ENCODE data around the gene ANKRD16.
"Not testable (repeated sequence)": the region's sequence is repeated elsewhere in the genome, so short reads cannot be mapped to it uniquely, and the experiment has no call there.

ANKRD16 gene

DNA sequence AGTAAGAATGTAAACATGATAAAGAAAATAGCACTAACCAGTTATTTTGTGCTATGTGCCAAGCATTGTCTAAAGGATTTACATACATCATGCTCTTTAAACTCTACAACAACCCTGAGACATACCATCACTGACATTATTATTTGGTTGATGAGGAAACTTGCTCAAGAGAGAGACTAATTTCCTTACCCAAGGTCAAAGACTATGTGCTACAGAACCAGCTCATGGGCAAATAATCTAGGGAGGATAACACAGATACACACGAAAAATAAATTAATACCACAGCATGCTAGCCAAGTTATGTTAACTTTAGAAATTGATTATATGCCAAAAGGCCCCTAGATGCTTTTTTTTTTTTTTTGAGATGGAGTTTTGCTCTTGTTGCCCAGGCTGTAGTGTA, 2.7 kb downstream of the ANKRD16 start:
- Histone ChIP-seq H3K4me3 (replicated peaks; ENCODE audit: insufficient read depth, low read length) (no peak overlapping the region), H3K27ac (replicated peaks) (no peak overlapping the region), H3K27me3 (ENCODE audit: insufficient read depth, poor library complexity, severe bottlenecking) (no peaks in the 10 kb centered on the region)
- DNase-seq (ENCODE audit: low read depth in 1 of 2, low spot score in 1 of 2) = no peak
- no peak for TF ChIP-seq POLR2AphosphoS5 (IDR thresholded peaks at IDR 0.05; ENCODE audit: low read depth)
- TF ChIP-seq SPI1 (IDR thresholded peaks at IDR 0.05; ENCODE audit: borderline replicate concordance, low read depth) = no peak
- TF ChIP-seq, protein P1, sequence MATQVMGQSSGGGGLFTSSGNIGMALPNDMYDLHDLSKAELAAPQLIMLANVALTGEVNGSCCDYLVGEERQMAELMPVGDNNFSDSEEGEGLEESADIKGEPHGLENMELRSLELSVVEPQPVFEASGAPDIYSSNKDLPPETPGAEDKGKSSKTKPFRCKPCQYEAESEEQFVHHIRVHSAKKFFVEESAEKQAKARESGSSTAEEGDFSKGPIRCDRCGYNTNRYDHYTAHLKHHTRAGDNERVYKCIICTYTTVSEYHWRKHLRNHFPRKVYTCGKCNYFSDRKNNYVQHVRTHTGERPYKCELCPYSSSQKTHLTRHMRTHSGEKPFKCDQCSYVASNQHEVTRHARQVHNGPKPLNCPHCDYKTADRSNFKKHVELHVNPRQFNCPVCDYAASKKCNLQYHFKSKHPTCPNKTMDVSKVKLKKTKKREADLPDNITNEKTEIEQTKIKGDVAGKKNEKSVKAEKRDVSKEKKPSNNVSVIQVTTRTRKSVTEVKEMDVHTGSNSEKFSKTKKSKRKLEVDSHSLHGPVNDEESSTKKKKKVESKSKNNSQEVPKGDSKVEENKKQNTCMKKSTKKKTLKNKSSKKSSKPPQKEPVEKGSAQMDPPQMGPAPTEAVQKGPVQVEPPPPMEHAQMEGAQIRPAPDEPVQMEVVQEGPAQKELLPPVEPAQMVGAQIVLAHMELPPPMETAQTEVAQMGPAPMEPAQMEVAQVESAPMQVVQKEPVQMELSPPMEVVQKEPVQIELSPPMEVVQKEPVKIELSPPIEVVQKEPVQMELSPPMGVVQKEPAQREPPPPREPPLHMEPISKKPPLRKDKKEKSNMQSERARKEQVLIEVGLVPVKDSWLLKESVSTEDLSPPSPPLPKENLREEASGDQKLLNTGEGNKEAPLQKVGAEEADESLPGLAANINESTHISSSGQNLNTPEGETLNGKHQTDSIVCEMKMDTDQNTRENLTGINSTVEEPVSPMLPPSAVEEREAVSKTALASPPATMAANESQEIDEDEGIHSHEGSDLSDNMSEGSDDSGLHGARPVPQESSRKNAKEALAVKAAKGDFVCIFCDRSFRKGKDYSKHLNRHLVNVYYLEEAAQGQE (IDR thresholded peaks at IDR 0.05; ENCODE audit: insufficient replicate concordance, low read depth) = no peak
- no peak for TF ChIP-seq GABPA (IDR thresholded peaks at IDR 0.05; ENCODE audit: low read depth)
- TF ChIP-seq, protein P2, sequence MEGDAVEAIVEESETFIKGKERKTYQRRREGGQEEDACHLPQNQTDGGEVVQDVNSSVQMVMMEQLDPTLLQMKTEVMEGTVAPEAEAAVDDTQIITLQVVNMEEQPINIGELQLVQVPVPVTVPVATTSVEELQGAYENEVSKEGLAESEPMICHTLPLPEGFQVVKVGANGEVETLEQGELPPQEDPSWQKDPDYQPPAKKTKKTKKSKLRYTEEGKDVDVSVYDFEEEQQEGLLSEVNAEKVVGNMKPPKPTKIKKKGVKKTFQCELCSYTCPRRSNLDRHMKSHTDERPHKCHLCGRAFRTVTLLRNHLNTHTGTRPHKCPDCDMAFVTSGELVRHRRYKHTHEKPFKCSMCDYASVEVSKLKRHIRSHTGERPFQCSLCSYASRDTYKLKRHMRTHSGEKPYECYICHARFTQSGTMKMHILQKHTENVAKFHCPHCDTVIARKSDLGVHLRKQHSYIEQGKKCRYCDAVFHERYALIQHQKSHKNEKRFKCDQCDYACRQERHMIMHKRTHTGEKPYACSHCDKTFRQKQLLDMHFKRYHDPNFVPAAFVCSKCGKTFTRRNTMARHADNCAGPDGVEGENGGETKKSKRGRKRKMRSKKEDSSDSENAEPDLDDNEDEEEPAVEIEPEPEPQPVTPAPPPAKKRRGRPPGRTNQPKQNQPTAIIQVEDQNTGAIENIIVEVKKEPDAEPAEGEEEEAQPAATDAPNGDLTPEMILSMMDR (IDR thresholded peaks at IDR 0.05; ENCODE audit: insufficient read depth, low read length) = no peak

GRCh38 chr10:5885619-5886018, 4.1 kb downstream of the ANKRD16 start:
- Histone ChIP-seq H3K27me3 (ENCODE audit: insufficient read depth, poor library complexity, severe bottlenecking) (no peaks in the 10 kb centered on the region), H3K4me3 (replicated peaks; ENCODE audit: insufficient read depth, low read length) (no peak overlapping the region), H3K27ac (replicated peaks) (no peak overlapping the region)
- TF ChIP-seq, protein P2 (IDR thresholded peaks at IDR 0.05; ENCODE audit: insufficient read depth, low read length) = no peak
- TF ChIP-seq, protein P1 (IDR thresholded peaks at IDR 0.05; ENCODE audit: insufficient replicate concordance, low read depth) = no peak
- TF ChIP-seq GABPA (IDR thresholded peaks at IDR 0.05; ENCODE audit: low read depth) (no peak), POLR2AphosphoS5 (IDR thresholded peaks at IDR 0.05; ENCODE audit: low read depth) (no peak), SPI1 (IDR thresholded peaks at IDR 0.05; ENCODE audit: borderline replicate concordance, low read depth) (no peak)
- DNase-seq (ENCODE audit: low read depth in 1 of 2, low spot score in 1 of 2) = no peak

DNA sequence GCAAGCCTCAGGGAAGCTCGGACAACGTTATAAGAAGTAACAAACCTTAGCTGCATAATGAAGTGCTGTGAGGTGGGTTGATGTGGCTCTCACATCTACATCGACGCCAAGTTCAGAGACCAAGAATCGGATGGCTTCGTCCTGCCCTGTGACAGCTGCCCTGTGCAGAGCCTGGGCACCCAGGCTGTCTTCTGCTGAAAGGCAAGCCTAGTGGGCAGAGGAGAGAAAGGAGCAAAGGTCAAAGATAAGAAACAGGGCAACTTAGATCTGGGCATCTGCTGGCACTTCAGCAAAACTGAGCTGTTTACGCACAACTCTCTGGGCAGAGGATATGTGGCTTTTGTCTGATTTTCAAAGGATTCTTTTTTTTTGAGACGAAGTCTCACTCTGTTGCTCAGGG, 6.7 kb downstream of the ANKRD16 start:
- TF ChIP-seq, protein P1 (IDR thresholded peaks at IDR 0.05; ENCODE audit: insufficient replicate concordance, low read depth) = no peak
- TF ChIP-seq GABPA (IDR thresholded peaks at IDR 0.05; ENCODE audit: low read depth) (no peak), POLR2AphosphoS5 (IDR thresholded peaks at IDR 0.05; ENCODE audit: low read depth) (no peak), SPI1 (IDR thresholded peaks at IDR 0.05; ENCODE audit: borderline replicate concordance, low read depth) (no peak)
- TF ChIP-seq, protein P2 (IDR thresholded peaks at IDR 0.05; ENCODE audit: insufficient read depth, low read length) = no peak
- no peak overlapping the region for H3K4me3 ChIP-seq (replicated peaks; ENCODE audit: insufficient read depth, low read length)
- no peak for DNase-seq (ENCODE audit: low read depth in 1 of 2, low spot score in 1 of 2)
- no peak overlapping the region for H3K27ac ChIP-seq (replicated peaks)
- no peaks in the 10 kb centered on the region for H3K27me3 ChIP-seq (ENCODE audit: insufficient read depth, poor library complexity, severe bottlenecking)

- not testable (repeated sequence) for H3K4me3 ChIP-seq (replicated peaks; ENCODE audit: insufficient read depth, low read length); H3K27me3 ChIP-seq (ENCODE audit: insufficient read depth, poor library complexity, severe bottlenecking); H3K27ac ChIP-seq (replicated peaks); DNase-seq (ENCODE audit: low read depth in 1 of 2, low spot score in 1 of 2)
Observed at GRCh38 chr10:5877041-5877440, 12.7 kb downstream of the ANKRD16 start.

Data from HL-60 (cell line).